DMS114 treated with DMSO at 0.1 percent for 48 hours (cell line): ENCODE data around the gene ADAT3.
"Not testable (repeated sequence)": the region's sequence is repeated elsewhere in the genome, so short reads cannot be mapped to it uniquely, and the experiment has no call there.

Experiments used
- DNase-seq: peaks from one replicate; lab custom pipeline; 2025; ENCODE audit not compliant: unreplicated experiment; lab: John Stamatoyannopoulos, UW

The ADAT3 gene

GRCh38 chr19:1882786-1883692, 22.2 kb upstream of the ADAT3 start:
- DNase-seq, result no peak

DNA sequence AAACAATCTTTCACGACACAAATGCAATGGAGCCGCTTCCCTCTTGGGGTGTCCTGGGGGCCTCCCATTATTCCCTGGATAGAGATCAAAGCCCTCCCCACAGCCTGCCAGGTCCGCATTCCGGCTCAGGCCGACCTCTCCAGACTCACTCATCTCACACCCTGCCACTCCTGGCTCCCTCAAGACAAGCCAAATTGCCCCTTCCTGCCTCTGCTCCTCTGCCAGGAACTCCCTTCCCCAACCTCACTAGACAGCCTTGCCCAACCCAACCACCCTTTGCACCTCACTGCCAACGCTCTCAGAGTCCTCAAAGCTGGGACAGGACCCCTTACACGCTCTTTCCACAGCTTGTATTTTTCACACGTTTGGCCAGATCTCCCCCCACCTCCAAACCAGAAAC, 21.4 kb upstream of the ADAT3 start:
- DNase-seq, result no peak

- DNase-seq, result no peak
These were observed 20.9 kb upstream of the ADAT3 start for GRCh38 chr19:1884291-1884718.

DNA sequence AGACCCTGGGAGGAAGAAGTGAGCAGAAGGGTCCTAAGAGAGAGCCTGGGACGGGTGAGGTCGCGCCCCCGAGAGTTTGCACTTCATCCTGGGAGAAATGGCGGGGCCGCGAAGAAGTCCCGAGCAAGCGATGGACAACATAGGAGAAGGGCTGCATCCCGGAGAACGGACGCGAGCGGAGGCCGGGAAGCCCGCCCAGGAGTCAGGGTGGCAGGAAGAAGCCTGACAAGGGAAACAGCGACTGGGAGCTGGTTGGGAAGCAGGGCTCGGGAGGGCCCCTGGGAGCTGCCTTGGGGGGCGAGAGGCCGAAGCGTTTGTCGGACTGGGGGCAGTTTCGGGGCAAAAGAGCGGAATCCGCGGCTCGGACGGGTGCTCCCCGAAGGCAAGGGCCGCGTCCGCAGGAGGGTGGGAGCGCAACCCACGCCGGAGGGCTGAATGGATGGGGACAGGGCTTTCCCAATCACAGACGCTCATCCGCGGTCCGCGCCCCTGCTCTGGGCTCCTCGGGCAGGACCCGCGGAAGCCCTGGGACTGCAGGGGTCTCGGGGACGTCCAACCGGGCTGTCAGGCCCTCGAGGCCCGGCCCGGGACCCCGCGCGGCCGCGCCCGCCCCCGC, 20.4 kb upstream of the ADAT3 start:
- no peak for DNase-seq

DNA sequence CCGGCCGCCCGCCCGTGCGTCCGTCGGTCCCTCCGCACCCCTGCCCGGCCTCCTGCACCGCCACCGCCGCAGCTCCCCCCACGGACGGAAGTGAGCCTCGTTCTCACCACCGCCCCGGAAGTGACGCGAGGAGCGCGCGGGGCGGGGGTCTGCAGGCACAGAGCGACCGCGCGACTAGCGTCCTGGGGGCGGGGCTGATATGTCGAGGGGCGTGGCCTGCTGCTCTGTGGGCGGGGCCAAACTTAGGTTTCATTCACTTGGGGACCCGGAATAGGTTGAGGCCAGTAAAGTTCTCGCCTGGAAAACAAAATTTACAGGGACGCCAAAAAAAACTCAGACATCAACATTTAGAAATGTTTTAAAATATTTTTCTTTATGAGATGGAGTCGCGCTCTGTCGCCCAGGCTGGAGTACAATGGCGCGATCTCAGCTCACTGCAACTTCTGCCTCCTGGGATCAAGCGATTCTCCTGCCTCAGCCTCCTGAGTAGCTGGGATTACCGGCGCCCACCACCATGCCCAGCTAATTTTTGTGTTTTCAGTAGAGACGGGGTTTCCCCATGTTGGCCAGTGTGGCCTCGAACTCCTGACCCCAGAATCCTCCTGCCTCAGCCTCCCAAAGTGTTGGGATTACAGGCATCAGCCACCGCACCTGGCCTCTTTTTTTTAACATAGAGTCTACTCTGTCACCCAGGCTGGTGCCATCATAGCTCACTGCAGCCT, 19.6 kb upstream of the ADAT3 start, which contains the start of gene ABHD17A:
Gene ABHD17A, minus strand, starts transcription at position 99 of the 722 bp plus-strand sequence. CDS start 3,930 bp downstream, outside the sequence.
- DNase-seq, result peak; percentile 66

DNA sequence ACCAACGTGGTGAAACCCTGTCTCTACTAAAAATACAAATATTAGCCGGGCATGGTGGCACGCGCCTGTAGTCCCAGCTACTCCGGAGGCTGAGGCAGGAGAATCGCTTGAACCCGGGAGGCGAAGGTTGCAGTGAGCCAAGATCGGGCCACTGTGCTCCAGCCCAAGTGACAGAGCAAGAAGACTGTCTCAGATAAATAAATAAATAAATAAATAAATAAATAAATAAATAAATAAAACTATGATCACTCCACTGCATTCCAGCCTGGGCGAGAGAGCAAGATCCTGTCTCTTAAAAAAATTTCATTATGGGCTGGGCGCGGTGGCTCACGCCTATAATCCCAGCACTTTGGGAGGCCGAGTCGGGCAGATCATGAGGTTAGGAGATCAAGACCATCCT, 18.8 kb upstream of the ADAT3 start:
- DNase-seq, result not testable (repeated sequence)

GRCh38 chr19:1888385-1888784, 16.8 kb upstream of the ADAT3 start:
- DNase-seq, result no peak

DNA sequence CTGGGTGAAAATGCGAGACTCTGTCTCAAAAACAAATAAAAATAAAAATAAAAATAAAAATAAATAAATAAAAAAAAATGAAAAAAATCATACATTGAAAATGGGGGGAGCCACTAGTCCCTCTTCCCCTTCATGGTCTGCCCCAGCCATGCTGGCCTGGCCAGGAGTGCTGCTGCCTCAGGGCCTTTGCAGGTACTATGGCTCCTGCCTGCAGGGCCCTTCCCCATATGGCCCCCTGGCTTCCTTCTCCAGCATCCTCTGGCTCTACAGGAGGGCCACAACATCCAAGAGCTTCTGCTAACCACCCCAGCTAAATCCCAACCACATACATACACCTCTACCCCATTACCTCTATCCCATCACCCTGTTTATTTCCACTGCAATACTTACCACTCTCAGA, 15.3 kb upstream of the ADAT3 start:
- no peak for DNase-seq

DNA sequence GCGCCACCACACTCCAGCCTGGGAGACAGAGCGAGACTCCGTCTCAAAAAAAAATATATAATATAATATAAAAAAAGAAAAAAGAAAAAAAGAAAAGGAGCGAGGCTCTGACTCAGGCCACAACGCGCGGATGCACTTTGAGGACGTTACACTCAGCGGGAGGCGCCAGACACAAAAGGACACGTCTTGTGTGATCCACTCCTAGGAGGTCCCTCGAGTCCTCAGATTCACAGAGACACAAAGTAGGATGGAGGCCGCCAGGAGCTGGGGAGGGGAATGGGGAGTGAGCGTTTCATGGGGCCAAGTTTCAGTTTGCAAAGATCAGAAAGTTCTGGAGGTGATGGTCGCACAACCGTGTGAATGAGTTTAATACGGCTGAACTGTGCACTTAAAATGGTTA, 11.4 kb upstream of the ADAT3 start:
- DNase-seq, result no peak

GRCh38 chr19:1896508-1896907, 8.7 kb upstream of the ADAT3 start:
- DNase-seq, result no peak

- DNase-seq, result no peak
These were observed 3.2 kb upstream of the ADAT3 start for GRCh38 chr19:1901940-1902404.

GRCh38 chr19:1902923-1903322, 2.3 kb upstream of the ADAT3 start:
- no peak for DNase-seq

- DNase-seq, result no peak
These were observed 414 bp upstream of the ADAT3 start for GRCh38 chr19:1904860-1905109.

- no peak for DNase-seq
These were observed 720 bp downstream of the ADAT3 start for GRCh38 chr19:1905863-1906375.

GRCh38 chr19:1906985-1907562, 1.9 kb downstream of the ADAT3 start:
- DNase-seq, result no peak

DNA sequence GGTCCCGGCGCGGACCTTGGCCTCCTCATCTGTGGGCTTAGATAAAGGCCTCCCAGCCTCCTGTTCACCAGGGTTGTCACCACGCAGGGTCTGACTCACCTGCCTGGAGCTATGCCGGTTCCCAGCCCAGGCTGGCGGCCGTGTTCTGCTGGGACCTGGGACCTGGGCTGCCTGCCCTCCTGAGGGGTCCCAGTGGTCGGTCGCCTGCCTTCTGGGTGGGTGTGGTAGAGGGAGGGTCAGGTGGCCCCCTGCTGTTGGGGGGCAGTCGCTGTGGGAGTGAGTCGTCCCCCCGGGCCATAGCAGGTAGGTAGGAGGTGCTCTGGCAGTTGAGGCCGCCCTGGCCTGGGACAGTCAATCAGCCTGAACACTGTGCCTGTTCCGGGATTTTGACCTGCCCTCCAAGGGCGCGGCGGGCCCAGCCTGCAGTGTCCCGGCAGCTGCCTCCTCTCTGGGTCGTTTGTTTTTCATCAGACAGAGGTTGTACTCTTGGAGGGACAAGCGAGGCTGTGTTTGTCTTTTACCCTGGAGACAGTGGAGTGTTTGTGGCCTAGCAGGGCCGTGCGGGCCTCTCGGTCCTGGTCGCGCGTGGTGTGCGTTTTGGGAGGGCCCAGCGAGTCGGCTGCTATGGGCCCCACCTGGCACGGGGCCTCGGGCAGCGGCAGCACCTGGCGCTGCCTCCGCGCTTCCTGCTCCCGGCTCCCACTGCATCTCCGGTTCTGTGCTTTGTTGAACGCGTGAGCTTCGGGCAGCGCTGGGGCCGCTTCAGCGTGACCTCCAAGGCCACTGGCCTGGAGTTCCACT, 2.6 kb downstream of the ADAT3 start:
- DNase-seq, result no peak

- no peak for DNase-seq
These were observed 3.1 kb downstream of the ADAT3 start for GRCh38 chr19:1908364-1908678.

GRCh38 chr19:1909761-1910080, 4.5 kb downstream of the ADAT3 start:
- no peak for DNase-seq

GRCh38 chr19:1910177-1910576, 5.0 kb downstream of the ADAT3 start:
- no peak for DNase-seq

GRCh38 chr19:1911098-1911497, 5.9 kb downstream of the ADAT3 start:
- DNase-seq, result no peak

GRCh38 chr19:1911995-1912394, 6.8 kb downstream of the ADAT3 start:
- no peak for DNase-seq
